Fibroblast of lung (primary cell): ENCODE measurements around the gene CRADD.

ENCODE experiments used
- EZH2 ChIP-seq: IDR thresholded peaks from 2 replicates; pipeline ENCODE4 v1.5.1; 2012; ENCODE audit warnings: low read length, control low read depth, mild to moderate bottlenecking; ENCODE audit errors: missing control alignments
- TF ChIP-seq, protein P1 (sequence below), 2 donors: IDR thresholded peaks in 1 of 2; conservative IDR thresholded peaks in 1 of 2; 1 replicate in 1 of 2; 2 replicates in 1 of 2; pipeline ENCODE4 v1.5.1; 2011 to 2012; ENCODE audit warnings: low read length in 2 of 2, control low read depth in 1 of 2, inconsistent platforms in 1 of 2, low read depth in 1 of 2, mild to moderate bottlenecking in 1 of 2

DNA sequence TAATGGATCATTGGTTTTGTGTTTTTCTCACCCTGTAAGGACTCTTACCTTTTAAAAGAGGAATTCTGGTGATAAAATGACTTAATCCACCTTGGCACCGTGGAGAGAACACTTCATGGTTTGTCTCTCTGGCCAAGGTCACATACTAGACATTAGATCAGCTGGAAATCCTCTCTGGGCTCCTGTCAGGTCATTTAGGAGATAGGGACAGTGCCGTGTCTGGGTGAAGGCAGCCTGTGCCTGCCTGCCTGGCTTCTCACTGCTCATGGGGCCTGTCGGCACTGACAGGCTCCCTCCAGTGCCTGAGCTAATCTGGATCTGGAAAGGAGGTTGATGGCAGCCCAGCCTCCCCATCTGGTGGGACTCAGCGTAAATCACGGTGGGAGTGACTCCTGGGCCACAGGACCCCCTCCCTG lies 5.7 kb downstream of the CRADD start:
- TF ChIP-seq, protein P1, sequence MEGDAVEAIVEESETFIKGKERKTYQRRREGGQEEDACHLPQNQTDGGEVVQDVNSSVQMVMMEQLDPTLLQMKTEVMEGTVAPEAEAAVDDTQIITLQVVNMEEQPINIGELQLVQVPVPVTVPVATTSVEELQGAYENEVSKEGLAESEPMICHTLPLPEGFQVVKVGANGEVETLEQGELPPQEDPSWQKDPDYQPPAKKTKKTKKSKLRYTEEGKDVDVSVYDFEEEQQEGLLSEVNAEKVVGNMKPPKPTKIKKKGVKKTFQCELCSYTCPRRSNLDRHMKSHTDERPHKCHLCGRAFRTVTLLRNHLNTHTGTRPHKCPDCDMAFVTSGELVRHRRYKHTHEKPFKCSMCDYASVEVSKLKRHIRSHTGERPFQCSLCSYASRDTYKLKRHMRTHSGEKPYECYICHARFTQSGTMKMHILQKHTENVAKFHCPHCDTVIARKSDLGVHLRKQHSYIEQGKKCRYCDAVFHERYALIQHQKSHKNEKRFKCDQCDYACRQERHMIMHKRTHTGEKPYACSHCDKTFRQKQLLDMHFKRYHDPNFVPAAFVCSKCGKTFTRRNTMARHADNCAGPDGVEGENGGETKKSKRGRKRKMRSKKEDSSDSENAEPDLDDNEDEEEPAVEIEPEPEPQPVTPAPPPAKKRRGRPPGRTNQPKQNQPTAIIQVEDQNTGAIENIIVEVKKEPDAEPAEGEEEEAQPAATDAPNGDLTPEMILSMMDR (conservative IDR thresholded peaks at IDR 0.05 in 1 of 2, IDR thresholded peaks at IDR 0.05 in 1 of 2; ENCODE audit: low read depth in 1 of 2, low read length in 2 of 2): no peak
- no peak for TF ChIP-seq EZH2
